NB4 (cell line): Measurements from ENCODE around the gene TMPRSS13.

Source experiments
- MYC ChIP-seq: IDR thresholded peaks from 2 replicates; pipeline ENCODE4 v1.6.1; 2011; ENCODE audit warnings: low read depth, low read length
- POLR2A ChIP-seq: IDR thresholded peaks from 2 replicates; pipeline ENCODE4 v1.6.1; 2011; ENCODE audit warnings: mild to moderate bottlenecking; ENCODE audit not compliant: insufficient read length; ENCODE audit errors: extremely low read depth
- TF ChIP-seq, protein P1 (sequence below): IDR thresholded peaks from one replicate; pipeline ENCODE4 v1.5.1; 2012; ENCODE audit warnings: low read depth, low read length
- TF ChIP-seq, protein P2 (sequence below): IDR thresholded peaks from 2 replicates; pipeline ENCODE4 v1.6.1; 2011; ENCODE audit warnings: low read depth, low read length

DNA sequence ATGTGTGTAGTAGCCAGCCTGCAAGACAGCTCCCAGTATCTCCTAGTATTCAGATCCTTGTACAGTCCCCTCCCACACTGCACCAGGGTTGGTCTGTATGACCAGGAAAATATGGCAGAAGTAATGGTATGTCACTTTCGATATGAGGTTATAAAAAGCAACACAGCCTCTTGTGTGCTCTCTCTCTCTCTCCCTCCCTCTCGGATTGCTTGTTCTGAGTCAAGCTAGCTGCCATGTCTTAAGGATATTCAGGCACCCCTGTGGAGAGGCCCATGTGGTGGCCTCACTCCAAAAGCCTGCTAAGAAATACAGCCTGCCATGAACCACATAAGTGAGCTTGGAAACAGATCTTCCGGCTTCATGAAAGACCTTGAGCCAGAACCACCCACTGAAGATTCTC is 78.1 kb downstream of the TMPRSS13 start:
- TF ChIP-seq, protein P1, sequence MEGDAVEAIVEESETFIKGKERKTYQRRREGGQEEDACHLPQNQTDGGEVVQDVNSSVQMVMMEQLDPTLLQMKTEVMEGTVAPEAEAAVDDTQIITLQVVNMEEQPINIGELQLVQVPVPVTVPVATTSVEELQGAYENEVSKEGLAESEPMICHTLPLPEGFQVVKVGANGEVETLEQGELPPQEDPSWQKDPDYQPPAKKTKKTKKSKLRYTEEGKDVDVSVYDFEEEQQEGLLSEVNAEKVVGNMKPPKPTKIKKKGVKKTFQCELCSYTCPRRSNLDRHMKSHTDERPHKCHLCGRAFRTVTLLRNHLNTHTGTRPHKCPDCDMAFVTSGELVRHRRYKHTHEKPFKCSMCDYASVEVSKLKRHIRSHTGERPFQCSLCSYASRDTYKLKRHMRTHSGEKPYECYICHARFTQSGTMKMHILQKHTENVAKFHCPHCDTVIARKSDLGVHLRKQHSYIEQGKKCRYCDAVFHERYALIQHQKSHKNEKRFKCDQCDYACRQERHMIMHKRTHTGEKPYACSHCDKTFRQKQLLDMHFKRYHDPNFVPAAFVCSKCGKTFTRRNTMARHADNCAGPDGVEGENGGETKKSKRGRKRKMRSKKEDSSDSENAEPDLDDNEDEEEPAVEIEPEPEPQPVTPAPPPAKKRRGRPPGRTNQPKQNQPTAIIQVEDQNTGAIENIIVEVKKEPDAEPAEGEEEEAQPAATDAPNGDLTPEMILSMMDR = no peak
- TF ChIP-seq POLR2A (no peak), MYC (no peak)
- TF ChIP-seq, protein P2, sequence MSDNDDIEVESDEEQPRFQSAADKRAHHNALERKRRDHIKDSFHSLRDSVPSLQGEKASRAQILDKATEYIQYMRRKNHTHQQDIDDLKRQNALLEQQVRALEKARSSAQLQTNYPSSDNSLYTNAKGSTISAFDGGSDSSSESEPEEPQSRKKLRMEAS = no peak
